SK-N-SH (cell line): ENCODE data around the gene HGS. TPM values are rescaled to one million over a fixed set of nuclear protein-coding genes. Genes with fewer than 3 reads are reported as not detected.

Experiments
- CTCF ChIA-PET: fragments of 300-600, 350-600 bp; formaldehyde crosslinking; extraction: SDS; loops from one replicate; lab custom pipeline; 2021; lab: Yijun Ruan, JAX
- POLR2A ChIA-PET: fragments of 350-600 bp; sonication (Branson Sonifier 250); formaldehyde crosslinking; extraction: SDS; loops from one replicate; lab custom pipeline; 2020; ENCODE audit warnings: antibody characterized with exemption, inconsistent platforms; lab: Yijun Ruan, JAX
- DNase-seq: peaks from one replicate; pipeline ENCODE4 v3.0.0; 2012
- H2AFZ ChIP-seq: fragments of 200-600 bp; sonication (generic); 2 replicates; pipeline ENCODE4 v1.8.1; 2016; ENCODE audit warnings: antibody characterized with exemption, mild to moderate bottlenecking, low read depth
- H3F3A ChIP-seq: fragments of 200-600 bp; sonication (generic); replicated peaks from 2 replicates; pipeline ENCODE3; 2016; ENCODE audit warnings: antibody characterized with exemption, mild to moderate bottlenecking; ENCODE audit not compliant: insufficient read depth
- H3K27ac ChIP-seq, 2 experiments: fragments of 200-500 bp in 1 of 2; fragments of 200-600 bp in 1 of 2; sonication (Bioruptor generic) in 1 of 2; sonication (generic), shearing (Covaris generic) in 1 of 2; 2 replicates each; pipeline versions ENCODE4 v1.5.1 to v1.6.1; 2014 to 2016; ENCODE audit warnings: low read depth in 2 of 2, inconsistent platforms in 1 of 2, low read length in 1 of 2, mild to moderate bottlenecking in 1 of 2, mixed read lengths in 1 of 2
- H3K27me3 ChIP-seq: fragments of 200-600 bp; sonication (generic), shearing (Covaris generic); 2 replicates; pipeline ENCODE4 v1.6.1; 2016; ENCODE audit warnings: mixed run types; ENCODE audit not compliant: insufficient read depth
- H3K36me3 ChIP-seq, 2 experiments: fragments of 200-500 bp in 1 of 2; fragments of 200-600 bp in 1 of 2; sonication (Bioruptor generic) in 1 of 2; sonication (generic) in 1 of 2; replicated peaks in 1 of 2; 2 replicates each; pipeline versions ENCODE3 to v1.5.1; 2014 to 2016; ENCODE audit warnings: low read length in 1 of 2, mild to moderate bottlenecking in 1 of 2; ENCODE audit not compliant: insufficient read depth in 2 of 2, control insufficient read depth in 1 of 2
- H3K4me1 ChIP-seq, 2 experiments: fragments of 200-500 bp in 1 of 2; fragments of 200-600 bp in 1 of 2; sonication (Bioruptor generic) in 1 of 2; sonication (generic), shearing (Covaris generic) in 1 of 2; 2 replicates each; pipeline versions ENCODE4 v1.5.1 to v1.6.1; 2014 to 2016; ENCODE audit warnings: low read depth in 1 of 2, low read length in 1 of 2, mixed run types in 1 of 2; ENCODE audit not compliant: insufficient read depth in 2 of 2, control insufficient read depth in 1 of 2
- H3K4me2 ChIP-seq: fragments of 200-600 bp; sonication (generic), shearing (Covaris generic); 2 replicates; pipeline ENCODE4 v1.6.1; 2017; ENCODE audit warnings: mixed run types
- H3K4me3 ChIP-seq, 2 experiments: fragments of 200-500 bp in 1 of 2; fragments of 200-600 bp in 1 of 2; sonication (Bioruptor generic) in 1 of 2; sonication (generic), shearing (Covaris generic) in 1 of 2; 2 replicates each; pipeline versions ENCODE4 v1.5.1 to v1.8.1; 2014 to 2016; ENCODE audit warnings: low read depth in 2 of 2, inconsistent platforms in 1 of 2, low read length in 1 of 2, mild to moderate bottlenecking in 1 of 2, mixed read lengths in 1 of 2, moderate library complexity in 1 of 2
- H3K79me2 ChIP-seq: fragments of 200-600 bp; sonication (generic); 2 replicates; pipeline ENCODE4 v1.8.1; 2017; ENCODE audit warnings: mild to moderate bottlenecking; ENCODE audit not compliant: insufficient read depth
- H3K9ac ChIP-seq: fragments of 200-600 bp; sonication (generic); 2 replicates; pipeline ENCODE4 v1.6.1; 2017; ENCODE audit warnings: mixed run types
- H3K9me2 ChIP-seq: fragments of 200-600 bp; sonication (generic); 2 replicates; pipeline ENCODE4 v1.6.1; 2017; ENCODE audit warnings: mixed run types
- H3K9me3 ChIP-seq: fragments of 200-600 bp; sonication (generic); 2 replicates; pipeline ENCODE4 v1.6.1; 2017; ENCODE audit warnings: mixed run types, mild to moderate bottlenecking, moderate library complexity
- H4K20me1 ChIP-seq: fragments of 200-600 bp; sonication (generic); 2 replicates; pipeline ENCODE4 v1.6.1; 2017; ENCODE audit warnings: mild to moderate bottlenecking, mixed run types; ENCODE audit not compliant: insufficient read depth
- CTCF ChIP-seq: fragments of 200-600 bp; sonication (generic); IDR thresholded peaks from 2 replicates; pipeline ENCODE4 v1.6.1; 2017; ENCODE audit warnings: antibody characterized with exemption, mild to moderate bottlenecking, moderate library complexity
- FOXM1 ChIP-seq: IDR thresholded peaks from 2 replicates; pipeline ENCODE4 v1.4.0; 2012; ENCODE audit warnings: low read depth, mild to moderate bottlenecking
- IRF3 ChIP-seq: fragments of 150-350 bp; IDR thresholded peaks from 2 replicates; pipeline ENCODE4 v1.6.1; 2016; ENCODE audit warnings: mild to moderate bottlenecking, low read depth, low read length
- POLR2AphosphoS5 ChIP-seq: IDR thresholded peaks from 2 replicates; pipeline ENCODE4 v1.6.1; 2012; ENCODE audit warnings: low read depth, low read length
- WGBS: methylation state at CpG from one replicate; pipeline ENCODE4 v1.1.6; 2017; ENCODE audit warnings: low lambda C conversion rate; 5-methylcytosine and 5-hydroxymethylcytosine counted together
- polyA plus RNA-seq, 3 experiments: library from polyadenylated mRNA; depleted of rRNA; stranded (reverse); fragments of >200 nt; gene quantifications; 2 replicates each; pipeline ENCODE4 v1.2.3, GENCODE V29; 2012

The HGS gene
- polyA plus RNA-seq, 1 of the 3 experiments (the other 2 are of a cell fraction): 192 TPM

- H4K20me1 ChIP-seq: peaks cover 4% of the 10 kb centered on the region
Observed at GRCh38 chr17:81706757-81707624, 23.2 kb downstream of the HGS start.

GRCh38 chr17:81707725-81708646, 24.2 kb downstream of the HGS start:
- H3F3A ChIP-seq: peaks cover 43% of the 10 kb centered on the region
- POLR2A ChIA-PET: interaction anchor here (0.7 to 3.0 kb wide), 3 partner anchors 12 to 158 kb away, joined by 3 to 9 read pairs (median 6); partner anchors contain the start of genes ARL16 and HGS
- no peak overlapping the region for H3K4me3 ChIP-seq
- CTCF ChIA-PET: interaction anchor here (1.0 to 2.6 kb wide), 6 partner anchors 14 to 161 kb away, joined by 3 to 10 read pairs (median 4); no protein-coding TSS in a partner anchor
- H3K27ac ChIP-seq: no peak overlapping the region
- peaks cover 28 to 38% of the 10 kb centered on the region in 2 experiments for H3K36me3 ChIP-seq
- no peak overlapping the region for H3K9ac ChIP-seq
- no peak overlapping the region for H3K4me2 ChIP-seq
- H3K79me2 ChIP-seq: peaks cover 39% of the 10 kb centered on the region
- H3K9me3 ChIP-seq: no peaks in the 10 kb centered on the region
- DNase-seq: no peak
- H3K9me2 ChIP-seq: no peaks in the 10 kb centered on the region
- peaks cover 12 to 25% of the 10 kb centered on the region in 2 experiments for H3K4me1 ChIP-seq
- whole genome bisulfite sequencing: 92% methylated on average over 11 of the region's 25 CpGs
- no peaks in the 10 kb centered on the region for H3K27me3 ChIP-seq
- TF ChIP-seq POLR2AphosphoS5: peak; percentile 4; the same call in 1 of the 2 replicates
- TF ChIP-seq IRF3: no peak
- no peak overlapping the region for H2AFZ ChIP-seq
- no peaks in the 10 kb centered on the region for H4K20me1 ChIP-seq

More at GRCh38 chr17:81706757-81707624, 23.2 kb downstream of the HGS start:
- WGBS: 96% methylated on average over 38 of the region's 54 CpGs
- H2AFZ ChIP-seq: no peak overlapping the region
- TF ChIP-seq CTCF (peak; percentile 32; the same call in 1 of the 2 replicates), FOXM1 (no peak)
- ChIA-PET POLR2A (interaction anchor here (0.7 to 3.0 kb wide), 3 partner anchors 11 to 159 kb away, joined by 3 to 9 read pairs (median 6); partner anchors contain the start of genes ARL16 and HGS), CTCF (interaction anchor here (0.8 to 1.5 kb wide), 6 partner anchors 15 to 159 kb away, joined by 3 to 6 read pairs (median 4); partner anchors contain the start of genes ARL16 and HGS)
- peaks cover 34 to 38% of the 10 kb centered on the region in 2 experiments for H3K36me3 ChIP-seq
- H3K27ac ChIP-seq: no peak overlapping the region
- DNase-seq: no peak
- no peak overlapping the region for H3K9ac ChIP-seq
- H3K9me2 ChIP-seq: no peaks in the 10 kb centered on the region
- peaks cover 16 to 25% of the 10 kb centered on the region in 2 experiments for H3K4me1 ChIP-seq
- H3K4me3 ChIP-seq: no peak overlapping the region
- H3K9me3 ChIP-seq: no peaks in the 10 kb centered on the region
- peaks cover 52% of the 10 kb centered on the region for H3F3A ChIP-seq
- no peaks in the 10 kb centered on the region for H3K27me3 ChIP-seq
- H3K79me2 ChIP-seq: peaks cover 44% of the 10 kb centered on the region
- no peak overlapping the region for H3K4me2 ChIP-seq
